SK-N-MC (cell line): Measurements from ENCODE around the gene NFATC1.

Experiments
- DNase-seq: peaks from one replicate; pipeline ENCODE4 v3.0.0-alpha.2; 2011; ENCODE audit warnings: low read depth, low spot score
- H3K27ac ChIP-seq: fragments of 200-600 bp; sonication (generic); 2 replicates; pipeline ENCODE4 v1.5.1; 2016; ENCODE audit warnings: mixed run types
- H3K36me3 ChIP-seq: fragments of 200-600 bp; sonication (generic); 2 replicates; pipeline ENCODE4 v1.6.1; 2017; ENCODE audit warnings: antibody characterized with exemption, low read length, mixed read lengths; ENCODE audit not compliant: insufficient read depth
- H3K4me3 ChIP-seq: fragments of 200-600 bp; sonication (generic); 2 replicates; pipeline ENCODE4 v1.5.1; 2016
- H3K9ac ChIP-seq: fragments of 200-600 bp; sonication (generic); 2 replicates; pipeline ENCODE4 v1.8.0; 2017; ENCODE audit warnings: mixed run types, mixed read lengths; ENCODE audit not compliant: insufficient read length
- H3K9me3 ChIP-seq: fragments of 200-600 bp; sonication (generic); 2 replicates; pipeline ENCODE4 v1.6.1; 2017; ENCODE audit warnings: low read depth, mild to moderate bottlenecking, antibody characterized with exemption, low read length, moderate library complexity, mixed read lengths
- EZH2 ChIP-seq: fragments of 200-600 bp; sonication (generic); IDR thresholded peaks from one replicate; pipeline ENCODE4 v1.6.1; 2017; ENCODE audit warnings: antibody characterized with exemption
- FOXP2 ChIP-seq: optimal IDR thresholded peaks from 2 replicates; pipeline ENCODE3; 2011; ENCODE audit warnings: mild to moderate bottlenecking, moderate library complexity; ENCODE audit not compliant: insufficient read depth; ENCODE audit errors: extremely low read length, control extremely low read depth
- POLR2AphosphoS5 ChIP-seq: IDR thresholded peaks from 2 replicates; pipeline ENCODE4 v1.6.1; 2012; ENCODE audit warnings: mild to moderate bottlenecking, low read depth, low read length, borderline replicate concordance

Gene NFATC1

GRCh38 chr18:79519751-79520477 is 124.2 kb downstream of the NFATC1 start:
- Histone ChIP-seq H3K27ac (no peak overlapping the region), H3K4me3 (no peak overlapping the region), H3K9me3 (no peaks in the 10 kb centered on the region), H3K9ac (no peak overlapping the region), H3K36me3 (no peaks in the 10 kb centered on the region)
- DNase-seq = no peak
- TF ChIP-seq EZH2 (no peak), FOXP2 (no peak), POLR2AphosphoS5 (no peak)

GRCh38 chr18:79520478-79521390 is 125.0 kb downstream of the NFATC1 start:
- no peaks in the 10 kb centered on the region for H3K9me3 ChIP-seq
- H3K9ac ChIP-seq = no peak overlapping the region
- H3K4me3 ChIP-seq = no peak overlapping the region
- H3K36me3 ChIP-seq = no peaks in the 10 kb centered on the region
- no peak for TF ChIP-seq POLR2AphosphoS5
- no peak for TF ChIP-seq FOXP2
- TF ChIP-seq EZH2 = no peak
- DNase-seq = no peak
- no peak overlapping the region for H3K27ac ChIP-seq

- H3K27ac ChIP-seq = no peak overlapping the region
- no peaks in the 10 kb centered on the region for H3K9me3 ChIP-seq
- DNase-seq = no peak
- no peaks in the 10 kb centered on the region for H3K36me3 ChIP-seq
- TF ChIP-seq FOXP2 (no peak), POLR2AphosphoS5 (no peak), EZH2 (no peak)
- no peak overlapping the region for H3K4me3 ChIP-seq
- no peak overlapping the region for H3K9ac ChIP-seq
Measured at GRCh38 chr18:79521416-79522205, 125.9 kb downstream of the NFATC1 start.

- no peaks in the 10 kb centered on the region for H3K9me3 ChIP-seq
- H3K9ac ChIP-seq = no peak overlapping the region
- H3K4me3 ChIP-seq = no peak overlapping the region
- no peaks in the 10 kb centered on the region for H3K36me3 ChIP-seq
- TF ChIP-seq FOXP2 (no peak), POLR2AphosphoS5 (no peak), EZH2 (no peak)
- no peak for DNase-seq
- H3K27ac ChIP-seq = no peak overlapping the region
Measured at GRCh38 chr18:79522451-79523205, 126.9 kb downstream of the NFATC1 start.

- no peak overlapping the region for H3K4me3 ChIP-seq
- no peak overlapping the region for H3K9ac ChIP-seq
- no peak overlapping the region for H3K27ac ChIP-seq
Measured at GRCh38 chr18:79523206-79523735, 127.5 kb downstream of the NFATC1 start.

GRCh38 chr18:79523736-79524180 is 128.0 kb downstream of the NFATC1 start:
- TF ChIP-seq POLR2AphosphoS5 = no peak
- TF ChIP-seq EZH2 = no peak
- TF ChIP-seq FOXP2 = no peak
- H3K9ac ChIP-seq = no peak overlapping the region
- DNase-seq = no peak
- H3K9me3 ChIP-seq = no peaks in the 10 kb centered on the region
- H3K4me3 ChIP-seq = no peak overlapping the region
- no peaks in the 10 kb centered on the region for H3K36me3 ChIP-seq
- H3K27ac ChIP-seq = no peak overlapping the region

More at GRCh38 chr18:79523206-79523735, 127.5 kb downstream of the NFATC1 start:
- H3K36me3 ChIP-seq = no peaks in the 10 kb centered on the region
- DNase-seq = no peak
- TF ChIP-seq POLR2AphosphoS5 = no peak
- TF ChIP-seq FOXP2 = no peak
- no peak for TF ChIP-seq EZH2
- H3K9me3 ChIP-seq = no peaks in the 10 kb centered on the region
